Measurements from ENCODE around the gene ITGAV. TPM values are rescaled to one million over a fixed set of nuclear protein-coding genes. Genes with fewer than 3 reads are reported as not detected.

Gene ITGAV
- total RNA-seq, 4 donors from 2014 or later: 27.1 to 60.1 (median 45.1) TPM

GRCh38 chr2:186670831-186671230 is 81.0 kb downstream of the ITGAV start:
- DNase-seq: no peak
- Histone ChIP-seq H3K9me3 (peaks cover 0 to 9% (median 0%) of the 10 kb centered on the region in 3 donors), H3K4me1 (no peaks in the 10 kb centered on the region), H3K27ac (no peak overlapping the region), H3K4me3 (no peak overlapping the region), H3K27me3 (no peaks in the 10 kb centered on the region), H3K36me3 (peaks cover 7 to 98% (median 35%) of the 10 kb centered on the region in 3 donors)
- TF ChIP-seq POLR2A (IDR thresholded peaks at IDR 0.05): no peak
- TF ChIP-seq CTCF (IDR thresholded peaks at IDR 0.05): no peak
- 90 to 91% methylated on average over 2 of the region's 2 CpGs for WGBS, 2 donors
- intact Hi-C loops (cut with DNase I): no loop called here

DNA sequence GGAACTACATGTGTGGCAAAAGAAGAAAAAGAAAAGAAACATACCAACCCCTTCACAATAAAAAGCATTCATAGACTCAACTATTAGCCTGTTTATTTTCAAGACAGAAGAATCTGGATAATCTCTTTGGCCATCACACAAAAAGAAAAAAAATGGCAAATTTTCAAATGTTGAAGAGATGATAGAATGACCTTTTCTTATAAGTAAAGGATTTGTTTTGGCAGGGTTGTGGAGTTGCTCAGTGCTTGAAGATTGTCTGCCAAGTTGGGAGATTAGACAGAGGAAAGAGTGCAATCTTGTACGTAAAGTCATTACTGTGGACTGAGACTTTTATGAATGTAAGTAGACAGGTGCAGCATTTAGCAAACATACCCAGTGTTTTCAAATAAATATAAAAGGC is 85.5 kb downstream of the ITGAV start:
- H3K4me1 ChIP-seq: no peaks in the 10 kb centered on the region
- WGBS, 2 donors: 70 to 82% methylated on average over 1 of the region's 1 CpG
- DNase-seq: no peak
- peaks cover 7 to 95% (median 35%) of the 10 kb centered on the region in 3 donors for H3K36me3 ChIP-seq
- H3K27me3 ChIP-seq: no peaks in the 10 kb centered on the region
- H3K4me3 ChIP-seq: no peak overlapping the region
- TF ChIP-seq POLR2A (IDR thresholded peaks at IDR 0.05): no peak
- no peak for TF ChIP-seq CTCF (IDR thresholded peaks at IDR 0.05)
- intact Hi-C loops (cut with DNase I): no loop called here
- H3K9me3 ChIP-seq: peaks cover 0 to 9% (median 0%) of the 10 kb centered on the region in 3 donors
- no peak overlapping the region for H3K27ac ChIP-seq

DNA sequence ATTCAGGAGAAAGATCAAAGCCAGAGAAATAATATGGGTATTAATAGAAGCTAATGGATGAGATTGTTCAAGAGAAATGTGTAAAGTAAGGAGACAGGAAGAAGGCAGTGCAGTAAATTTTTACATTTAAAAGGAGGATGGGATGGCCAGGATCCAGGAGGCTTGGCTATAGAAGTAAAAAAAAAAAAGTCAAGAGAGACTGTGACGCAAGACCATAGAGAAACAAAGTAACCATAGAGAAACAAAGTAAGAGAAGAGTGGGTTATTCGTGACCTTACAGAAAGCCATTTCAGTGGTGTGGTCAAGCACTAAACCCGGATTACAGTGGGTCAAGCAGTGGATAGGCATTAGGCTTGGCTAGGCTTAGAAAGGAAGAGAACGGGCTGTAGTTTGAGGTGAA is 93.5 kb downstream of the ITGAV start:
- H3K27me3 ChIP-seq: no peaks in the 10 kb centered on the region
- DNase-seq: no peak
- intact Hi-C loops (cut with DNase I): no loop called here
- WGBS, 2 donors: 73 to 85% methylated on average over 4 of the region's 4 CpGs
- H3K4me3 ChIP-seq: no peak overlapping the region
- peaks cover 0 to 4% (median 0%) of the 10 kb centered on the region in 3 donors for H3K9me3 ChIP-seq
- no peak overlapping the region for H3K27ac ChIP-seq
- peaks cover 0 to 29% (median 0%) of the 10 kb centered on the region in 3 donors for H3K36me3 ChIP-seq
- TF ChIP-seq CTCF (IDR thresholded peaks at IDR 0.05) (no peak), POLR2A (IDR thresholded peaks at IDR 0.05) (no peak)
- no peaks in the 10 kb centered on the region for H3K4me1 ChIP-seq

GRCh38 chr2:186687807-186688211 is 98.0 kb downstream of the ITGAV start:
- TF ChIP-seq POLR2A (IDR thresholded peaks at IDR 0.05): no peak
- no peak for TF ChIP-seq CTCF (IDR thresholded peaks at IDR 0.05)
- intact Hi-C loops (cut with DNase I): no loop called here
- Histone ChIP-seq H3K27ac (no peak overlapping the region), H3K9me3 (peaks cover 0 to 4% (median 0%) of the 10 kb centered on the region in 3 donors), H3K4me1 (no peaks in the 10 kb centered on the region), H3K4me3 (no peak overlapping the region), H3K36me3 (no peaks in the 10 kb centered on the region), H3K27me3 (no peaks in the 10 kb centered on the region)
- DNase-seq: no peak
- WGBS, 2 donors: 45 to 61% methylated on average over 2 of the region's 2 CpGs

GRCh38 chr2:186688813-186689212 is 99.0 kb downstream of the ITGAV start:
- Histone ChIP-seq H3K4me3 (no peak overlapping the region), H3K4me1 (peaks cover 0 to 6% (median 4%) of the 10 kb centered on the region in 3 donors), H3K36me3 (no peaks in the 10 kb centered on the region), H3K9me3 (peaks cover 0 to 4% (median 0%) of the 10 kb centered on the region in 3 donors), H3K27ac (no peak overlapping the region), H3K27me3 (no peaks in the 10 kb centered on the region)
- intact Hi-C loops (cut with DNase I): no loop called here
- 83 to 91% methylated on average over 3 of the region's 3 CpGs for WGBS, 2 donors
- no peak for DNase-seq
- no peak for TF ChIP-seq CTCF (IDR thresholded peaks at IDR 0.05)
- TF ChIP-seq POLR2A (IDR thresholded peaks at IDR 0.05): no peak
